ENCODE results near the gene ZRANB2. TPM values are rescaled to one million over a fixed set of nuclear protein-coding genes. Genes with fewer than 3 reads are reported as not detected.
A peak's percentile ranks its signal among the peaks of the same experiment; 100 is the strongest.

Gene ZRANB2
- total RNA-seq, 2 donors from 2014 or later: 55.7 to 56.0 TPM

DNA sequence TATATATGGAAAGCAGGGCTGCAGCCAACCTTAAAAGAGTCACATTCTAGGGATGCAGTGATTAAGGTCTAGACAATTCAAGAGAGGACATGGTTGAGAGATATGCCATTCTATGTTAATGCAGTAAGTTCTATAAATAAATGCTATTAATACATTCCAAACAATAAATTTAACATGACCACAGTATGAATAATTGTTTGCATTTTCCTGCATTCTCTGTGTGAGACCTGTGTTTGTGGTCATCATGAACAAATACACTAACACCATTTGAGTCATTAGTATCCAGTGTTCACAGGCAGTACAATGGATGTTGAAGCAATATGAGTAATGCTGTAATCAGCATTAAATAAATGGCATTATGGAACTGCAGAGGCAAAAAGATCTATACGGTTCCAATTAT lies 5.5 kb upstream of the ZRANB2 start:
- Histone ChIP-seq H3K4me1 (peaks cover 12% of the 10 kb centered on the region), H3K4me3 (no peak overlapping the region), H3K36me3 (replicated peaks in 1 of 2; ENCODE audit: insufficient read depth in 1 of 2, low read depth in 2 of 2) (no peaks in the 10 kb centered on the region), H3K27ac (no peak overlapping the region), H3K27me3 (no peaks in the 10 kb centered on the region), H3K9me3 (no peaks in the 10 kb centered on the region)
- no peak for ATAC-seq
- 77 to 78% methylated on average over 1 of the region's 1 CpG for WGBS, 2 donors
- intact Hi-C loops (cut with DNase I): no loop called here
- DNase-seq: no peak
- TF ChIP-seq POLR2A (IDR thresholded peaks at IDR 0.05): no peak
- TF ChIP-seq, protein P1, sequence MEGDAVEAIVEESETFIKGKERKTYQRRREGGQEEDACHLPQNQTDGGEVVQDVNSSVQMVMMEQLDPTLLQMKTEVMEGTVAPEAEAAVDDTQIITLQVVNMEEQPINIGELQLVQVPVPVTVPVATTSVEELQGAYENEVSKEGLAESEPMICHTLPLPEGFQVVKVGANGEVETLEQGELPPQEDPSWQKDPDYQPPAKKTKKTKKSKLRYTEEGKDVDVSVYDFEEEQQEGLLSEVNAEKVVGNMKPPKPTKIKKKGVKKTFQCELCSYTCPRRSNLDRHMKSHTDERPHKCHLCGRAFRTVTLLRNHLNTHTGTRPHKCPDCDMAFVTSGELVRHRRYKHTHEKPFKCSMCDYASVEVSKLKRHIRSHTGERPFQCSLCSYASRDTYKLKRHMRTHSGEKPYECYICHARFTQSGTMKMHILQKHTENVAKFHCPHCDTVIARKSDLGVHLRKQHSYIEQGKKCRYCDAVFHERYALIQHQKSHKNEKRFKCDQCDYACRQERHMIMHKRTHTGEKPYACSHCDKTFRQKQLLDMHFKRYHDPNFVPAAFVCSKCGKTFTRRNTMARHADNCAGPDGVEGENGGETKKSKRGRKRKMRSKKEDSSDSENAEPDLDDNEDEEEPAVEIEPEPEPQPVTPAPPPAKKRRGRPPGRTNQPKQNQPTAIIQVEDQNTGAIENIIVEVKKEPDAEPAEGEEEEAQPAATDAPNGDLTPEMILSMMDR (IDR thresholded peaks at IDR 0.05): no peak

GRCh38 chr1:71083271-71083670 lies 2.4 kb upstream of the ZRANB2 start:
- 87 to 89% methylated on average over 2 of the region's 2 CpGs for WGBS, 2 donors
- TF ChIP-seq, protein P1 (IDR thresholded peaks at IDR 0.05): no peak
- no peak for TF ChIP-seq POLR2A (IDR thresholded peaks at IDR 0.05)
- H3K27ac ChIP-seq: no peak overlapping the region

DNA sequence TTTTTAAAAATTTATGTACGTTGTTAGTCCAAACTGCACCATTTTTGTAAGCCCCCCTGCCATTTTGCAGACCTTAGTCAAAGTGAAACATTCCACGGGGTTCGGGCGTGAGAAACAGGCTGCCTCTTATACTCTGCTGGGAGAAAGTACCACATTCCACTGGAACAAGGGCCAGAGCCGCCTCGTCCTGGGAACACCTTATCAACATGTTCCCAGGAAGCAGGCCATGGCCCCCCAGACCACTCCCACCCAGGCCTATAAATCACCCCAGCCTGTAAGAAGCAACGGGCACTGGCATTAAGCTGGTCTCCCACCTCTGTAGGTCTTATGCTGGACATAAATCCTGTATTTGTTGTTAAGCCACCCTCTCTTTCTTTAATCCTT lies 854 bp upstream of the ZRANB2 start:
- H3K27me3 ChIP-seq: no peaks in the 10 kb centered on the region
- H3K4me1 ChIP-seq: peaks cover 23% of the 10 kb centered on the region
- intact Hi-C loops (cut with DNase I): no loop called here
- TF ChIP-seq POLR2A (IDR thresholded peaks at IDR 0.05): no peak
- TF ChIP-seq, protein P1 (IDR thresholded peaks at IDR 0.05): no peak
- DNase-seq: peak in 3 of 4 donors; percentile 10 to 27 (median 14)
- ATAC-seq: no peak
- peaks cover 0 to 3% of the 10 kb centered on the region in 2 donors for H3K36me3 ChIP-seq (replicated peaks in 1 of 2; ENCODE audit: insufficient read depth in 1 of 2, low read depth in 2 of 2)
- peak overlapping the region in 1 of 2 donors; percentile 9 for H3K4me3 ChIP-seq
- WGBS, 2 donors: 39 to 50% methylated on average over 7 of the region's 7 CpGs
- peak overlapping the region in 3 of 4 donors; percentile 85 to 96 (median 95) for H3K27ac ChIP-seq
- H3K9me3 ChIP-seq: no peaks in the 10 kb centered on the region

More at GRCh38 chr1:71083271-71083670, 2.4 kb upstream of the ZRANB2 start:
- Histone ChIP-seq H3K4me1 (peaks cover 23% of the 10 kb centered on the region), H3K36me3 (replicated peaks in 1 of 2; ENCODE audit: insufficient read depth in 1 of 2, low read depth in 2 of 2) (no peaks in the 10 kb centered on the region), H3K27me3 (no peaks in the 10 kb centered on the region), H3K4me3 (no peak overlapping the region), H3K9me3 (no peaks in the 10 kb centered on the region)
- ATAC-seq: no peak
- intact Hi-C loops (cut with DNase I): no loop called here
- no peak for DNase-seq

- peak; percentile 60 for ATAC-seq
Observed at GRCh38 chr1:71080230-71080738, 551 bp downstream of the ZRANB2 start.

More at GRCh38 chr1:71080230-71080738, 551 bp downstream of the ZRANB2 start:
- TF ChIP-seq, protein P1 (IDR thresholded peaks at IDR 0.05): no peak
- no peak for TF ChIP-seq POLR2A (IDR thresholded peaks at IDR 0.05)
- Histone ChIP-seq H3K27ac (peak overlapping the region; percentile 85 to 96 (median 92)), H3K9me3 (no peaks in the 10 kb centered on the region), H3K27me3 (no peaks in the 10 kb centered on the region), H3K4me1 (peaks cover 23% of the 10 kb centered on the region), H3K4me3 (peak overlapping the region; percentile 73 to 86), H3K36me3 (replicated peaks in 1 of 2; ENCODE audit: insufficient read depth in 1 of 2, low read depth in 2 of 2) (peaks cover 0 to 16% of the 10 kb centered on the region in 2 donors)
- 0 to 1% methylated on average over 17 of the region's 17 CpGs for WGBS, 2 donors
- DNase-seq: peak in 3 of 4 donors; percentile 14 to 30 (median 28)
- intact Hi-C loops (cut with DNase I): no loop called here

All from body of pancreas (tissue), 4 donors.